Measurements from ENCODE around the gene RCSD1.
"Not testable (repeated sequence)": the region's sequence is repeated elsewhere in the genome, so short reads cannot be mapped to it uniquely, and the experiment has no call there.

RCSD1 gene

DNA sequence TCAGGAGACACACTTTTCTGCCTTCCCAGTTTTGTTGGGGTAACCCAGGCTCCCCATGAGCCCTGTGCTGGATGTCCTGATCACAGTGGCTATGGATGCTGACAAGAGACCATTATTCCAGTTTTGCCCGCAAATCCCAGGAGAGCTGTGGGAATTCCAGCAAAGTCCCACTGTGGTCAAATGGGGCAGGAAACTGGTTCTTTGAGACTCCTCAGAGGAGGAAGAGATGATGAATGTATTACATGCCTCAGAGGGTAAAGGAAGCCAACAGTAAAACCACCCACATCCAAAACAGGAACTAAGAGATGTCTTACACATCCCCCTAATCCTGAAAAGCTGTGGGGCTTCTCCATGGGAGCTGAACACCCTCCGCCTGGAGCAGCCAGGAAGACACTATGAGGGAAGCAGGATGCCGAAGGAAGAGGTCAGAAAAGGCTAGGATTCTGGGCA is 78.9 kb downstream of the RCSD1 start:
- Histone ChIP-seq H3K27ac (ENCODE audit: low read depth, low read length) (no peak overlapping the region), H3K9ac (ENCODE audit: low read length) (no peak overlapping the region), H3K4me3 (ENCODE audit: low read length) (no peak overlapping the region), H3K36me3 (ENCODE audit: control insufficient read depth, insufficient read depth, low read length) (no peaks in the 10 kb centered on the region), H3K27me3 (ENCODE audit: control insufficient read depth, insufficient read depth, low read length) (no peaks in the 10 kb centered on the region), H3K4me1 (ENCODE audit: control insufficient read depth, insufficient read depth, low read length) (no peaks in the 10 kb centered on the region)

DNA sequence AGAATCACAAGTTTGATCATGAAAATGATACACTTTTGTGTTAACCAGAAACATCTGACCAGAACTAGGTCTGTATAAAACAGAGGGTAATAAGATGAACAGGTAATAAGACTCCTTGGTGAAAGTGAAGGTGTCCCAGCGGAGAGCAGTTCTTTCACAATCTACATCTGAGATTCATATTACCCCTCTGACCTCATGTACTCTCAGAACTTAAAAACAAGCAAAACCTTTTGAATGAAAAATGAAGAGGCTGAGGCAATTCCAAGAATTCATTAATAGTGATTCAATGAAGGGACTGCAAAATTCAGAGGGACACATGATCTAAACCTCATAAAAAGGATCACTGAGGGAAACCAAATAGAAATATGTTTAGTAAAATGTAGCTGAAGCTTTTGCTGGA is 80.8 kb downstream of the RCSD1 start:
- no peaks in the 10 kb centered on the region for H3K36me3 ChIP-seq (ENCODE audit: control insufficient read depth, insufficient read depth, low read length)
- H3K27me3 ChIP-seq (ENCODE audit: control insufficient read depth, insufficient read depth, low read length) = no peaks in the 10 kb centered on the region
- no peaks in the 10 kb centered on the region for H3K4me1 ChIP-seq (ENCODE audit: control insufficient read depth, insufficient read depth, low read length)
- H3K9ac ChIP-seq (ENCODE audit: low read length) = no peak overlapping the region
- H3K4me3 ChIP-seq (ENCODE audit: low read length) = no peak overlapping the region
- H3K27ac ChIP-seq (ENCODE audit: low read depth, low read length) = no peak overlapping the region

DNA sequence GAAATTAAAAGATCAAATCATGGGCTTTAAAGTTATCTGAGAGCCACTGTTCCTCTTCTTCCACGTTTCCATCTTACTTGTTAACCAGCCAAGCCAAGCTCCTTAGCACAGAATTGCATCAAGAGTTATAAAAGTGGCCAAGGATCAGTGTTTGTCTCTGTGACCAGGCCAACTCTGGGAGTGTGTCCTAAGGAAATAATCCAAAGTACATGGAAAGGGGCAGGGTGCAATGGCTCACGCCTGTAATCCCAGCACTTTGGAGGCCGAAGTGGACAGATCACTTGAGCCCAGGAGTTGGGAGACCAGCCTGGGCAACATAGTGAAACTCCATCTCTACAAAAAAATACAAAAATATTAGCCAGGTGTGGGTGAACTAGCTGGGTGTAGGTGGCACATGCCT is 81.8 kb downstream of the RCSD1 start:
- no peak overlapping the region for H3K27ac ChIP-seq (ENCODE audit: low read depth, low read length)

DNA sequence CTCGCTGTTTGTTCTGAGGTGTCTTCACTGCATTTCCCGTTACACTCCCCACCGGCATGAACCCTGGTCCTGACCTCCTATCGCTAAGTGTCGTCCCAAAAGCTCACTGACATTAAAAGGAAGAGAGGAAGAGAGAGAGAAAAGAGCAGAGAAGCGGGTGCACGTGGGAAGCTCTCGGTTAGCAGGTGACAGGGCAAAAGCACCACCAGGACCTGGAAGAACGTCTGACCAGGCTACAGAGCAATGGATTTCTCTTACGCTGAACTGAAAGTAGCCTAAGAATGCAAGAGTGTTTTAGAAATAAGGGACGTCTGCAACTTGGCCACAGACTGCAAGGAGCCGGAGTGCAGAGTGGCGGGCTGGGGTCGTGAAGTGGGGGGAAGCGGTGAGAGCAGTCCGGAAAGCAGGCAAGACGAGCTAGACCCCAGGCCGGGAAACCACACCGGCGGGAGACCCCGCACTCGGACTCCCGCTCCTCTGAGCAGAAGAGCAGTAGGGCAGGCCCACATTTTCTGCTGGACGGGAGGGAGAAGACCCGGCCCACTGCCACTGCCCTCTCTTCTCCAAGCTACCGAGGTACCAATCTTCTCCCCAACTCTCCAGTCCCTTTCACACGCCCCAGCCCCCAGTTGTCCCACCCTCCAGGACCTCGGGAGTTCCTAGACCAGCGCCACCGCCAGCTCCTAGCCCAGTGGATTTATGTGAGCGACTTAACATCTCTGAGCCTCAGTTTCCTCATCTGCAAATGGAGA is 83.5 kb downstream of the RCSD1 start:
- Histone ChIP-seq H3K9ac (ENCODE audit: low read length) (no peak overlapping the region), H3K4me3 (ENCODE audit: low read length) (peak overlapping the region; percentile 77), H3K27ac (ENCODE audit: low read depth, low read length) (peak overlapping the region; percentile 76), H3K27me3 (ENCODE audit: control insufficient read depth, insufficient read depth, low read length) (no peaks in the 10 kb centered on the region), H3K36me3 (ENCODE audit: control insufficient read depth, insufficient read depth, low read length) (no peaks in the 10 kb centered on the region), H3K4me1 (ENCODE audit: control insufficient read depth, insufficient read depth, low read length) (no peaks in the 10 kb centered on the region)

More for the DNA sequence above, 81.8 kb downstream of the RCSD1 start:
- Histone ChIP-seq H3K9ac (ENCODE audit: low read length) (no peak overlapping the region), H3K36me3 (ENCODE audit: control insufficient read depth, insufficient read depth, low read length) (no peaks in the 10 kb centered on the region), H3K27me3 (ENCODE audit: control insufficient read depth, insufficient read depth, low read length) (no peaks in the 10 kb centered on the region), H3K4me1 (ENCODE audit: control insufficient read depth, insufficient read depth, low read length) (no peaks in the 10 kb centered on the region), H3K4me3 (ENCODE audit: low read length) (no peak overlapping the region)

DNA sequence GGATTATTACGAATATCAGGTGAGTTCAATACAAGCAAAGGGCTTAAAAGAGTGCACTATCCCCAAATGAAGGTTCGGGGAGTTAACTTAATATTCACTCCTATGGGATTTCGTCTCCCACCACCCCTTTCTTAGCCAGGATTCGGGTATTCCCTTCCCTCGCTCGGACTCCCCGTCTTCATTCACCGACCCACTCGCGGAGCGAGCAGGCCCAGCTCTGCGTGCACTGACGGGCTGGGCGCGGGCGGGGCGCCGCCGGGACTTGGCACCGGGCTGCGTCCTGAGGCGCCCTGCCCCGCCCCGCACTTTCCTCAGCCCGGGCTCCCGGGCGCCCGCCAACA is 84.0 kb downstream of the RCSD1 start:
- H3K27me3 ChIP-seq (ENCODE audit: control insufficient read depth, insufficient read depth, low read length) = no peaks in the 10 kb centered on the region
- H3K27ac ChIP-seq (ENCODE audit: low read depth, low read length) = peak overlapping the region; percentile 76
- H3K9ac ChIP-seq (ENCODE audit: low read length) = no peak overlapping the region
- peak overlapping the region; percentile 77 for H3K4me3 ChIP-seq (ENCODE audit: low read length)
- H3K4me1 ChIP-seq (ENCODE audit: control insufficient read depth, insufficient read depth, low read length) = no peaks in the 10 kb centered on the region
- no peaks in the 10 kb centered on the region for H3K36me3 ChIP-seq (ENCODE audit: control insufficient read depth, insufficient read depth, low read length)

DNA sequence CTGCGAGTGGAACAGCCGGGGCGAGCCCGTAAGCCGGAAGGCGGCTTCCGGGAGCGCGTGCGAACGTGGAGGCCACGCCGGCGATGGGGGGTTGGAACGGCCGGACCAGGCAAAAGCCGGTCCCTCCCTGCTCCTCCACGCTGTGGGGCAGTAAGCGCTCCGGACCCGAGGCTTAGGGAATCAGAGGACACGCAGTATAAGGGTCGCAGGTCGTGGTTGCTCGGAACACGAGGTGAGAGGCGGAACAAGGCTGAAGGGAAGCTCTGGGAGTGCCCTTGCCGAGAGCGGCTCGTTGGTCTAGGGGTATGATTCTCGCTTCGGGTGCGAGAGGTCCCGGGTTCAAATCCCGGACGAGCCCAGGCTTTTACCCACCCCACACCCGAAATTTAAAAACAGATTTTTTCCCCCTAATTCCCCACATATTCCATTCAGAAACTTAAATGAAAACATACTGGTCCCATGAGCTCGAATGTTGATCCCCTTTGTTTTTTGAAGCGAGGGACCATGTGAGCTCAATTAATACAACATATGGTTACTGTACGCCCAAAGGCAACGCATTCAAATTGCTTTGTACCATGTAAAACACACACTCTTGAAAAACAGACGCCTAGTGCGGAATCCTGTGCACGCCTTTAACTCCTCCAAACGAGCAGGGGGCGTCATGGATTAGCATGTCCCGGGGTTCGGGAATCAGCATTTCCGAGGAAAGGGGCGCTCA is 84.6 kb downstream of the RCSD1 start:
- Histone ChIP-seq H3K9ac (ENCODE audit: low read length) (peak overlapping the region; percentile 41), H3K4me3 (ENCODE audit: low read length) (peak overlapping the region; percentile 77), H3K27ac (ENCODE audit: low read depth, low read length) (peak overlapping the region; percentile 76), H3K4me1 (ENCODE audit: control insufficient read depth, insufficient read depth, low read length) (no peaks in the 10 kb centered on the region), H3K27me3 (ENCODE audit: control insufficient read depth, insufficient read depth, low read length) (no peaks in the 10 kb centered on the region), H3K36me3 (ENCODE audit: control insufficient read depth, insufficient read depth, low read length) (no peaks in the 10 kb centered on the region)

DNA sequence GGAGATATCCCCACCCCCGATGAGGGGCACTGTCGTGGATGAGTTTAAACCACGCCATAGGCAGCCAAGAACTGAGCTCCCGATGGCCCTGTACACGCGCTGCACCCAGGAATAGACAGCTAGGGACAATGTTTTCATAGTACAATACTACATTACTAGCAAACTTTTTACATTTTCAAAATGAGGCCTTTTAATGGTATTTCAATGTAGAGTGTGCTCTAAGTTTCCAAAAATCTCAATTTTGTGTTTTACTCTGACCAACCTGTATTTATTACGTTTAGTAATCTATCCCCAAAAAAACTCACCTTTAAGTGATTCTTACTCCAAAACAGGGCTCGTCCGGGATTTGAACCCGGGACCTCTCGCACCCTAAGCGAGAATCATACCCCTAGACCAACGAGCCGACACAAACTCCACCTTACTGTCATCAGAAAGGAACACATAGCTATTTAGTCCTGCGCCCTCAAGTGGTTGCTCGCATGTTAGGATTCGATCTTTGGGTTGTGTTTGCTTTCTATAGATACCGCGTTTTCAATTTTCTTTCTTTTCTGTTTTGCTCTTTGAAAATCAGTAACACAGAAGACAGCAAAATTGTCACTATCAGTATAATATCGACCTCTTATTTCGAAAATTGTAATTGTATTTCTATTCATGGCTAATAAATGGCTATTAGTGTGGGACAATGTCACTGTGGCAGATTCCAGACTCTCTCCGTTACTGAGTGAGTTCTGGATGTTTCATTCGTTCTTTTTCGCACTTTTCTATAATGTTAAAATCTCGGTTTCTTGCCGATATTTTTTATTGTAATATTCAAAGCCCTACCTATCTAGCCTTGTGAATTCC is 85.3 kb downstream of the RCSD1 start:
- Histone ChIP-seq H3K4me3 (ENCODE audit: low read length) (peak overlapping the region; percentile 77), H3K4me1 (ENCODE audit: control insufficient read depth, insufficient read depth, low read length) (no peaks in the 10 kb centered on the region), H3K27ac (ENCODE audit: low read depth, low read length) (peak overlapping the region; percentile 76), H3K36me3 (ENCODE audit: control insufficient read depth, insufficient read depth, low read length) (no peaks in the 10 kb centered on the region), H3K27me3 (ENCODE audit: control insufficient read depth, insufficient read depth, low read length) (no peaks in the 10 kb centered on the region), H3K9ac (ENCODE audit: low read length) (no peak overlapping the region)

DNA sequence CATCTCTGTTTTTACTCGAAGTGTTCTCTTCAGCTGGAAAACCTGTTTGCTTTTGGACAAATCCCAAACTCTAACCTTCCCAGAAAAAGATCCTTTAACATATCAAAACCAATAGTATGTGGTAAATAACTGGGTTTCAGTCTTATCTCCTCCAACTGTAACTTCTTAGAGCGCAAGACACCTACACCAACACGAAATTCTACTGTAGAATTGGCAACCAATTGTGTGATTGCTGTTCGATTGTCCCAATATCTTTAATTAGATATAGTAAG is 85.9 kb downstream of the RCSD1 start:
- no peaks in the 10 kb centered on the region for H3K4me1 ChIP-seq (ENCODE audit: control insufficient read depth, insufficient read depth, low read length)
- H3K27me3 ChIP-seq (ENCODE audit: control insufficient read depth, insufficient read depth, low read length) = no peaks in the 10 kb centered on the region
- no peak overlapping the region for H3K9ac ChIP-seq (ENCODE audit: low read length)
- H3K27ac ChIP-seq (ENCODE audit: low read depth, low read length) = no peak overlapping the region
- peak overlapping the region; percentile 76 for H3K4me3 ChIP-seq (ENCODE audit: low read length)
- no peaks in the 10 kb centered on the region for H3K36me3 ChIP-seq (ENCODE audit: control insufficient read depth, insufficient read depth, low read length)

DNA sequence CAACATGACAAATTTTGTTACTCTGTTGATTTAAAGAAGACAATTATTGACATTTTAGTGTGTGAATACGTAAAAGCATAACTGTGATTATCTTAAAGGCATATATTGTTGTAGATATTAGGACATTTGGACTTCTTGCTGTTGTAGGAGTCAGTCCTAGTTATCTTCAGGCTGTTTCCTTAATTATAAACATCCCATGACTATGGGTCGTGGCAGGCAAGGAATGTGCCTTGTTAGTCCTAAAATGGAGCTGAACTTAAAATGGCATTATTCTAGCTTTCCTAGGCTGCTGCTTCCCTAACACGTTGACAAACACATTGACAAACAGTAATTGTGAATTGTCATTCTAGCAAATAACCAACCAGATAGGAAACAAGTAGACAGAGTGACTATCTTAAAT is 87.3 kb downstream of the RCSD1 start:
- Histone ChIP-seq H3K4me1 (ENCODE audit: control insufficient read depth, insufficient read depth, low read length) (no peaks in the 10 kb centered on the region), H3K36me3 (ENCODE audit: control insufficient read depth, insufficient read depth, low read length) (no peaks in the 10 kb centered on the region), H3K9ac (ENCODE audit: low read length) (no peak overlapping the region), H3K4me3 (ENCODE audit: low read length) (no peak overlapping the region), H3K27me3 (ENCODE audit: control insufficient read depth, insufficient read depth, low read length) (no peaks in the 10 kb centered on the region), H3K27ac (ENCODE audit: low read depth, low read length) (no peak overlapping the region)

DNA sequence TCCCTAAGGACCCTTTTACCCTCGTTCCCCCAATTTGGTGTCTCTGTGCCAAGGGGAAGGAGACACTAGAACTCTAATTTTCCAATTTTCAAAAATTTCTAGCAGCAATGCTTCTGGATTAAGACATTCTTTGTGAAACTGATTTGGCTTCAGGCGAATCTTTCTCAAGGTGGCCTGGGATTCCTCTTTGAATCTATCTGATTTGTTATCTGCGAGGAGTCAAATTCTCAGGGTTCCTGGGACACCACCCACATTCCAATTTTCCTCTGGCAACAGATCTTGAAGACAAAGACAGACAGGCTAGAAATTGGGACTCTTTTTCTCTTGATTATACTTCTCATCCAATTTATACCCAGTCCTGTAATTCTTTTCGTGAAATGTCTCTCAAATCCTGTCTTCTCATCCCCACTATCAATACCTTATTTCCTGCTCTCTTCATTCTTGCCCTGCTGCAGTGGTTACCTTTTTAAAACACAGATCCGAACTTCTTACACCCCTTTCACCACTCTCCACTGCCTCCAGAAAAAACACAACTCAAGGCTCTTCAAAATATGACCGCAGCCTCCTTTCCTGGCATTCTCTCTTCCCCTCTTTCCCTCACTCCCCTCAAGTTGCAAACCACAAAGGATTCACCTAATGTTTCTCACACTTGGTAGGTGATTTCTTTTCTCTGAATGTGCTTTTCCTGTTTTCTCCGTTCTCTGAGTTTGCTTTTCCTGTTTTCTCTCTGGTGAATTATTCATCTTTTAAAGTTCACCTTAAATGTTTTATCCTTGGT is 89.1 kb downstream of the RCSD1 start:
- no peaks in the 10 kb centered on the region for H3K27me3 ChIP-seq (ENCODE audit: control insufficient read depth, insufficient read depth, low read length)
- H3K4me1 ChIP-seq (ENCODE audit: control insufficient read depth, insufficient read depth, low read length) = peaks cover 8% of the 10 kb centered on the region
- H3K36me3 ChIP-seq (ENCODE audit: control insufficient read depth, insufficient read depth, low read length) = no peaks in the 10 kb centered on the region
- no peak overlapping the region for H3K27ac ChIP-seq (ENCODE audit: low read depth, low read length)
- H3K4me3 ChIP-seq (ENCODE audit: low read length) = no peak overlapping the region
- no peak overlapping the region for H3K9ac ChIP-seq (ENCODE audit: low read length)

DNA sequence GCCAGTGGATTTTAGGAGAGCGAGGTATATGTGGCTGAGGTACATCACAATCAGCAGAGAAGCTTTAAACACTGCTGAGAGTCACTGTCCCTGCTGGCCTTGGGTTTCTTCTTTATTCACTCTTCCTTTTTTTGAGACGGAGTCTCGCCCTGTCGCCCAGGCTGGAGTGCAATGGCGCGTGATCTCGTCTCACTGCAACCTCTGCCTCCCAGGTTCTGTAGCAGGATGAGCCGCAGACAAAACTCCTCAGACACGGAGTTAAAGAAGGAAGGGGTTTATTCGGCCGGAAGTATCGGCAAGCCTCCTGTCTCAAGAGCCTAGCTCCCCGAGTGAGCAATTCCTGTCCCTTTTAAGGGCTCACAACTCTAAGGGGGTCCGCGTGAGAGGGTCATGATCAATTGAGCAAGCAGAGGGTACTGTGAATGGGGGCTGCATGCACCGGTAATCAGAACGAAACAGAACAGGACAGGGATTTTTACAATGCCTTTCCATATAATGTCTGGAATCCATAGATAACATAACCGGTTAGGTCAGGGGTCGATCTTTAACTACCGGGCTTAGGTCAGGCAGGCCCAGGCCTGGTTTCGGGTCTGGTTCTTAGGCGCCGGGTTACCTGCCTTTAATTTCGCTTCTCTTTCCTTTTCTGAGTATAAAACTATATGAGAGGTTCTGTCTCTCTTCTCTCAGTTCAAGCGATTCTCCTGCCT is 89.8 kb downstream of the RCSD1 start:
- H3K36me3 ChIP-seq (ENCODE audit: control insufficient read depth, insufficient read depth, low read length); H3K9ac ChIP-seq (ENCODE audit: low read length); H3K27ac ChIP-seq (ENCODE audit: low read depth, low read length); H3K4me3 ChIP-seq (ENCODE audit: low read length); H3K27me3 ChIP-seq (ENCODE audit: control insufficient read depth, insufficient read depth, low read length); H3K4me1 ChIP-seq (ENCODE audit: control insufficient read depth, insufficient read depth, low read length): not testable (repeated sequence)
